GM10847 (cell line): ENCODE data around the gene SLITRK2.

Experiments
- POLR2A ChIP-seq: IDR thresholded peaks from 2 replicates; pipeline ENCODE4 v1.6.1; 2011; ENCODE audit not compliant: insufficient read length; ENCODE audit errors: extremely low read depth

Gene SLITRK2

GRCh38 chrX:145817331-145818185 is at the start of gene SLITRK2:
Gene SLITRK2, plus strand, starts transcription at chrX:145817829. Its CDS starts 4,597 bp downstream, at chrX:145822426.
- TF ChIP-seq POLR2A: no peak

- no peak for TF ChIP-seq POLR2A
Measured at GRCh38 chrX:145773006-145773405, 44.6 kb upstream of the SLITRK2 start.

GRCh38 chrX:145792281-145792680 is 25.3 kb upstream of the SLITRK2 start:
- TF ChIP-seq POLR2A: no peak

GRCh38 chrX:145803508-145803907 is 14.1 kb upstream of the SLITRK2 start:
- TF ChIP-seq POLR2A: no peak

- TF ChIP-seq POLR2A: no peak
Measured at GRCh38 chrX:145813081-145813480, 4.5 kb upstream of the SLITRK2 start.

GRCh38 chrX:145816601-145817315 is 871 bp upstream of the SLITRK2 start:
- TF ChIP-seq POLR2A: no peak

GRCh38 chrX:145818186-145819113 is 821 bp downstream of the SLITRK2 start:
- no peak for TF ChIP-seq POLR2A

- TF ChIP-seq POLR2A: no peak
Measured at GRCh38 chrX:145820825-145821224, 3.2 kb downstream of the SLITRK2 start.

- no peak for TF ChIP-seq POLR2A
Measured at GRCh38 chrX:145821291-145821897, 3.8 kb downstream of the SLITRK2 start.

GRCh38 chrX:145821898-145822571 is 4.4 kb downstream of the SLITRK2 start:
- TF ChIP-seq POLR2A: no peak

- no peak for TF ChIP-seq POLR2A
Measured at GRCh38 chrX:145823132-145823531, 5.5 kb downstream of the SLITRK2 start.

GRCh38 chrX:145825896-145826295 is 8.3 kb downstream of the SLITRK2 start:
- no peak for TF ChIP-seq POLR2A

- TF ChIP-seq POLR2A: no peak
Measured at GRCh38 chrX:145826466-145826865, 8.8 kb downstream of the SLITRK2 start.

GRCh38 chrX:145832796-145833195 is 15.2 kb downstream of the SLITRK2 start:
- TF ChIP-seq POLR2A: no peak
